ENCODE measurements around the gene UCP3. TPM values are rescaled to one million over a fixed set of nuclear protein-coding genes. Genes with fewer than 3 reads are reported as not detected.

Gene UCP3
- total and polyA plus RNA-seq, 2 of the 8 experiments (the other 6 are each of a cell fraction or from before 2014, with no cell fraction given), result 0.85 to 1.3 TPM

- no peak for TF ChIP-seq CHD7 (IDR thresholded peaks at IDR 0.05; ENCODE audit: insufficient replicate concordance, low read length)
- TF ChIP-seq SIRT6 (IDR thresholded peaks at IDR 0.05; ENCODE audit: low read length), result no peak
- TF ChIP-seq TBP (IDR thresholded peaks at IDR 0.05; ENCODE audit: low read depth, low read length), result no peak
- TF ChIP-seq CHD2 (IDR thresholded peaks at IDR 0.05; ENCODE audit: low read length), result no peak
- no peak for TF ChIP-seq CBX8 (IDR thresholded peaks at IDR 0.05; ENCODE audit: borderline replicate concordance, low read depth, low read length)
- no peak for TF ChIP-seq KDM1A (IDR thresholded peaks at IDR 0.05; ENCODE audit: borderline replicate concordance, low read length)
Measured at GRCh38 chr11:74020539-74020938, 11.7 kb upstream of the UCP3 start (continued).

All from H1 (cell line).